Cardiac fibroblast (primary cell): Measurements from ENCODE around the gene FAM221B.
A peak's percentile ranks its signal among the peaks of the same experiment; 100 is the strongest.

Experiments
- DNase-seq, 2 donors: peaks; one replicate each; pipeline versions ENCODE4 v3.0.0 to v3.0.0-alpha.2; 2010; ENCODE audit warnings: low read depth in 2 of 2
- H3K4me3 ChIP-seq, 2 donors: replicated peaks in 1 of 2; 1 replicate in 1 of 2; 2 replicates in 1 of 2; pipeline ENCODE4 v1.5.1; 2011; ENCODE audit warnings: low read depth in 2 of 2, low read length in 2 of 2, mild to moderate bottlenecking in 2 of 2, moderate library complexity in 1 of 2
- TF ChIP-seq, protein P1 (sequence below): IDR thresholded peaks from one replicate; pipeline ENCODE4 v1.5.1; 2011; ENCODE audit warnings: low read depth, mild to moderate bottlenecking, low read length, inconsistent platforms

Gene FAM221B

DNA sequence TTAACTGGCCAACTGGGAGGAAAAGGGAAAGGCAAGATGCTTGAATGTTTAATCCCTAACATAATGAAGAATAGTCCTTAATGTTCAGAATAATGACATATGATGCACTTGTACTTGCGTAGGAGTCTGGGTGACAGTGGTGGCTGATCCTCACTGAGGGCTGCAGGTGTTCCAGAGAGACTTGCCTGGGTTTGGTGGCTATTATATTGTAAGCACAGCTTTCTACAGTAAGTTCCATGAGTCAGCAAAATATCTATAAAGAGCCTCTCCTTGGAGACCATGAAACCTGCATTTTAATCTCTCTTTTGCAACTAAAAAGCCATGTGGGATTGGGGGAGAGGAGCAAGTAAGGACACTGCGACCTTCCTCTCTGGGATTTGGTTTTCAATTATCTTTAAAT, 39.0 kb downstream of the FAM221B start:
- TF ChIP-seq, protein P1, sequence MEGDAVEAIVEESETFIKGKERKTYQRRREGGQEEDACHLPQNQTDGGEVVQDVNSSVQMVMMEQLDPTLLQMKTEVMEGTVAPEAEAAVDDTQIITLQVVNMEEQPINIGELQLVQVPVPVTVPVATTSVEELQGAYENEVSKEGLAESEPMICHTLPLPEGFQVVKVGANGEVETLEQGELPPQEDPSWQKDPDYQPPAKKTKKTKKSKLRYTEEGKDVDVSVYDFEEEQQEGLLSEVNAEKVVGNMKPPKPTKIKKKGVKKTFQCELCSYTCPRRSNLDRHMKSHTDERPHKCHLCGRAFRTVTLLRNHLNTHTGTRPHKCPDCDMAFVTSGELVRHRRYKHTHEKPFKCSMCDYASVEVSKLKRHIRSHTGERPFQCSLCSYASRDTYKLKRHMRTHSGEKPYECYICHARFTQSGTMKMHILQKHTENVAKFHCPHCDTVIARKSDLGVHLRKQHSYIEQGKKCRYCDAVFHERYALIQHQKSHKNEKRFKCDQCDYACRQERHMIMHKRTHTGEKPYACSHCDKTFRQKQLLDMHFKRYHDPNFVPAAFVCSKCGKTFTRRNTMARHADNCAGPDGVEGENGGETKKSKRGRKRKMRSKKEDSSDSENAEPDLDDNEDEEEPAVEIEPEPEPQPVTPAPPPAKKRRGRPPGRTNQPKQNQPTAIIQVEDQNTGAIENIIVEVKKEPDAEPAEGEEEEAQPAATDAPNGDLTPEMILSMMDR: no peak
- DNase-seq: no peak
- no peak overlapping the region for H3K4me3 ChIP-seq

DNA sequence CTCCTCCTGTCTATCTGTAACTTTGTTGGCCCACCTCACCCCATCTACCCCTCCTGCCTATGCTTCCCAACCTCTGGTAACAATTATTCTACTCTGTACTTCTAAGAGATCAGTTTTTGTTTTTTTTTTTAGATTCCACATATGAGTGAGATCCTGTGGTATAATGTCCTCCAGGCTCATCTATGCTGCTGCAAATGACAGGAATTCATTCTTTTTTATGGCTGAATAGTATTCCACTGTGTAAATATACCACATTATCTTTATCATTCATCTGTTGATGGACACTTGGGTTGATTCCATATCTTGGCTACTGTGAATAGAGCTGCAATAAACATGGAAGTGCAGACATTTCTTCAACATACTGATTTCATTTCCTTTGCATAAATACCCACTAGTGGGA, 45.1 kb downstream of the FAM221B start:
- DNase-seq: no peak
- no peak overlapping the region for H3K4me3 ChIP-seq
- TF ChIP-seq, protein P1: no peak

DNA sequence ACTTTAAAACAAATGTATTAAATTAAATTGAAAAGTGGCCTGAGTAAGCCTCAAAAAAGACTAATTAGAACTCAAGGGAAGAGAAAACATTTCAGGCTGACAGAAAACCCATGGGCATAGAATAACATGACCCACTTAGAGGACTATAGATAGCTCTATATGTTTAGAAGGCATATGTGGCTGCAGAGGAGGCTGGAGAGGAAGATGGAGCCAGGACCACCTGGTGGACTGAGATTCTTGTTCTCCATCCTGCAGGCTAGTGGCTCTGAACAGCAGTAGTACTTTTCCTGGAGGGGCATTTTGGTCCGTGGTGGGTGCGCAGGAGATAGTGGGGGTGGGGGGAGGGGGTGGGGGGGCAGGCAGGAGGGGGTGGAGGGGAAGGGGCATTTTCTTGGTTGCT, 47.5 kb downstream of the FAM221B start:
- TF ChIP-seq, protein P1: no peak
- no peak for DNase-seq
- no peak overlapping the region for H3K4me3 ChIP-seq

DNA sequence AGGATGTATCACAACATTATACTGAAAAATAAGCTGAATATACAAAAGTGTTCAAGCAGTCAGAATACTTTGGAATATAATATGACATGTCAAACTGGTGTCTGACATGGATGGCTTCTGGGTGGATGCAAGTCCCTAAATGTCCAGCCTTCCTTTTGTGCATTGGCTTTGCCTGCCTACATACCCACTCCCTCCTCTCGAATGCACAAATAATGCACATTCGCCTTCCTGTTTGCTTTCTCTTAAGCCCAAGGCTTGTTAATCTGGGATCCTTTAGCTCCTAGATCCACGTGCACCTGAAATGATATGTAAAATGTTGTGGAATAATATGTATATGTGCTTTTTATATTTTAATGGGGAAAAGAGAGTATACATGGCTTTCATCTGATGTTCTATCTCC, 50.0 kb downstream of the FAM221B start:
- TF ChIP-seq, protein P1: no peak
- no peak for DNase-seq
- H3K4me3 ChIP-seq: no peak overlapping the region

DNA sequence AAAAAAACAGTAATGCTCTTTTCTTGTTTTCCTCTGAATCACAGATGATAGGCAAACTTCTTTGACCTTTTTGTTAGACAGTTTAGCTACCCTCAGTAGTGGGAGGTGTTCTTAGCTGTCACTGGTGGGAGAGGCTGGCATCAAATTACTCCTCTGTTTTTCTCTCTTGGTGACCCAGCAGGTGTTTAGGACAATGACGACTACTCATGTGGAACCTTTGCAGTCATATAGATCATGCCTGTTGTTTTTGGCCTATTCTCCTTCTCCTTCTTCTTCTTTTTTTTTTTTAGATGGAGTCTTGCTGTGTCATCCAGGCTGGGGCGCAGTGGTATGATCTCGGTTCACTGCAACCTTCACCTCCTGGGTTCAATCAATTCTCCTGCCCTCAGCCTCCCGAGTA, 52.5 kb downstream of the FAM221B start:
- DNase-seq: no peak
- H3K4me3 ChIP-seq: no peak overlapping the region
- TF ChIP-seq, protein P1: no peak

DNA sequence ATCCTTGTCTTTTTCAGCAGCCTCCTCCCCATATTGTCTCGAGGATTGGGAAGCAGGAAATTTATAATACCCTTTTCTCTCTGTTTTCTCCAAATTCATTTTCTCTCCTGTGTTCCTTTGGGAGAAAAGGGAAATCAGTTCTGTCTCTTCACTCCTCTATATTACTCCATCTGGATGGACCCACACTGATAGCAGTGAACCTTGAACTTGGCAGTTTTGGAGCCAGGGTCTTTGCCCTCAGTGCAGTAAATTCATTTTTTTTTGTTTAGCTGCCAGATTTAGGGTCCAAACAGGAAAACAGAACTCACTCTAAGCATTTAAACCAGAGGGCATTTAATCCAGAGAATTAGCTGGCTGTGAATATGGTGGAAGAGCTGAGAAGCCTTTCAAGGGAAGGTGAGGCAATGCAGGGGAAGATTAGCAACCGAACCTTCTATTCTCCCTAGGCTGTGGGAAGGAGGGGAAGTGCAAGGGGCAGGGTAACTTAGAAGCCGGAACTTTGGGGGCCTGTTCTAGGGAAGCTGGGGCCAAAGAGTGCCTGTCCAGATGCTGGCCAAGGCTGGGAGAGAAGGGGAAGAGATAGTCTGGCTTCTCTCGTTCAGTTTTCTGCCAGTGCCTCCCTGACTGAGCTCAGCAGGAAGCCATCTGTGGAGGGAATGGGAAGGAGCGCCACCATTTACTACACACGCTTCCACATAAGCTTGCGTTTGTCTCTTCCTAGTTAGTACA, 53.5 kb downstream of the FAM221B start:
- DNase-seq: peak in 1 of 2 donors; percentile 46
- no peak overlapping the region for H3K4me3 ChIP-seq
- TF ChIP-seq, protein P1: no peak

DNA sequence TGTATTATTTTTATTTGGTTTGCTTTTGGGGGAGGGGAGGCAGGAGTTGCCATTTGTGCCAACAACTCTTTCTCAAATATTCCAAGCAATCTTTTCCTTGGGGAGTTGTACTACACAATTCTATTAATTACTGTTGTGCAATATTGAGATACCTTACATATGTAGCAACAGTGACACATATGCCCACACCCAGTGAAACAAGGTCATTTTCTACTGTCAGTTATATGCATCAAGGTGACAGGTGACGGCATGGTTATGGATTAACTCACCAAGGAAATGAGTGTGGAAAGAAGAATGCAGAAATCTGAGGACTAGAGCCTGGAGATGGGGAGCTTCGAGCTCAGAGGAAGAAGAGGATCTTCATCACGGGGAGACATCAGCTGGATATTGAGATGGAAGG, 56.6 kb downstream of the FAM221B start:
- TF ChIP-seq, protein P1: no peak
- H3K4me3 ChIP-seq: no peak overlapping the region
- DNase-seq: peak; percentile 32 to 48
